ENCODE measurements around the gene DQX1.

- no peak for TF ChIP-seq CTCF (IDR thresholded peaks at IDR 0.05)
- TF ChIP-seq POLR2A (IDR thresholded peaks at IDR 0.05): no peak
Observed at GRCh38 chr2:74526649-74527230, 709 bp upstream of the DQX1 start.

All from heart left ventricle (tissue), 13 donors.